Globus pallidus (tissue), 1 donor: ENCODE measurements around the gene ANOS1.
A peak's percentile ranks its signal among the peaks of the same experiment; 100 is the strongest.
"Not testable (repeated sequence)": the region's sequence is repeated elsewhere in the genome, so short reads cannot be mapped to it uniquely, and the experiment has no call there.

Experiments
- DNase-seq: peaks from one replicate; pipeline ENCODE4 v3.0.0-alpha.2; 2015; ENCODE audit warnings: low spot score

Gene ANOS1, protein sequence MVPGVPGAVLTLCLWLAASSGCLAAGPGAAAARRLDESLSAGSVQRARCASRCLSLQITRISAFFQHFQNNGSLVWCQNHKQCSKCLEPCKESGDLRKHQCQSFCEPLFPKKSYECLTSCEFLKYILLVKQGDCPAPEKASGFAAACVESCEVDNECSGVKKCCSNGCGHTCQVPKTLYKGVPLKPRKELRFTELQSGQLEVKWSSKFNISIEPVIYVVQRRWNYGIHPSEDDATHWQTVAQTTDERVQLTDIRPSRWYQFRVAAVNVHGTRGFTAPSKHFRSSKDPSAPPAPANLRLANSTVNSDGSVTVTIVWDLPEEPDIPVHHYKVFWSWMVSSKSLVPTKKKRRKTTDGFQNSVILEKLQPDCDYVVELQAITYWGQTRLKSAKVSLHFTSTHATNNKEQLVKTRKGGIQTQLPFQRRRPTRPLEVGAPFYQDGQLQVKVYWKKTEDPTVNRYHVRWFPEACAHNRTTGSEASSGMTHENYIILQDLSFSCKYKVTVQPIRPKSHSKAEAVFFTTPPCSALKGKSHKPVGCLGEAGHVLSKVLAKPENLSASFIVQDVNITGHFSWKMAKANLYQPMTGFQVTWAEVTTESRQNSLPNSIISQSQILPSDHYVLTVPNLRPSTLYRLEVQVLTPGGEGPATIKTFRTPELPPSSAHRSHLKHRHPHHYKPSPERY

DNA sequence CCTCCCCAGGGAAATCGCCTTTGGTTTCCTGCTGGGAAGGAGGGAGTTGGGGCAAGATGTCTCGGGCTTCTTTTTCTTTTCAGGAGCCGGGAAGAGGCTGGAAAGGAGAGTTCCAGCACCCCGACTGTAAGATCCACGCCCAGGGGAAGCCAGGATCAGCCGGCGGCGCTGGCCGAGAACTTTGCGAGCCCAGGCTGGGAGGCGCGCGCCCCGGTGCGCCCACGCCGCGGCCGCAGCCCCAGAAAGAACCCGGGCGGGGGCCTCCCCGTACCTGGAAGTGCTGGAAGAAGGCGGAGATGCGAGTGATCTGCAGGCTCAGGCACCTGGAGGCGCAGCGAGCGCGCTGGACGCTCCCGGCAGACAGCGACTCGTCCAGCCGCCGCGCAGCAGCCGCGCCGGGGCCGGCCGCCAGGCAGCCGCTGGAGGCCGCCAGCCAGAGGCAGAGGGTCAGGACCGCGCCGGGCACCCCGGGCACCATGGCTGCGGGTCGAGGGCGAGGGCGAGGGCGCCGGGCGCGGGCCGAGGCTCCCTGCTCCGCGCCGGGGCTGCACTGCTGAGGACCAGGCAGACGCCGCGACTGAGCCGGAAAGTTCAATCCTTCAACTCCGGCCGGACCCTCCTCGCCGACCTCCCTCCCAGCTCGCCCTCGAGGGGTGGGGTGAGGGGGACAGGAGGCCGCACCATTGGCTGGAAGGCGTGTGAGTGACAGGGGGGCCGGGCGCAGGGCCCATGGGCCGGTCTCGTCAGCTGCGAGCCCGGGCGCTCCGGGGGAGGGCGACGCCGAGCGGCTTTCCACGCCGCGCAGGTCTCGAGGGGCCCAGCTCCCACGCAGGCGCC is at the start of gene ANOS1:
ANOS1 (minus strand) TSS at position 579 of the 837 bp plus-strand sequence; CDS start at position 478, 101 bp downstream.
- peak; percentile 56 for DNase-seq

DNA sequence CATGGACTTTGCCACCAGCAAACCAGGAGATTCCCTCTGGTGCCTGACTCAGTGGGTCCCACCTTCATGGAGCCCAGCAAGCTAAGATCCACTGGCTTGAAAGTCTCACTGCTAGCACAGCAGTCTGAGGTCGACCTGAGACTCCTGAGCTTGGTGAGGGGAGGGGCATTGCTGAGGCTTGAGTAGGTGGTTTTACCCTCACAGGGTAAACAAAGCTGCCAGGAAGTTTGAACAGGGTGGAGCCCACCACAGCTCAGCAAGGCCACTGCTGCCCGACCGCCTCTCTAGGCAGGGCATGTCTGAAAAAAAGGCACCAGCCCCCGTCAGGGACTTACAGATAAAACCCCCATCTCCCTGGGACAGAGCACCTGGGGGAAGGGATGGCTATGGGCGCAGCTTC is 41.2 kb upstream of the ANOS1 start:
- no peak for DNase-seq

DNA sequence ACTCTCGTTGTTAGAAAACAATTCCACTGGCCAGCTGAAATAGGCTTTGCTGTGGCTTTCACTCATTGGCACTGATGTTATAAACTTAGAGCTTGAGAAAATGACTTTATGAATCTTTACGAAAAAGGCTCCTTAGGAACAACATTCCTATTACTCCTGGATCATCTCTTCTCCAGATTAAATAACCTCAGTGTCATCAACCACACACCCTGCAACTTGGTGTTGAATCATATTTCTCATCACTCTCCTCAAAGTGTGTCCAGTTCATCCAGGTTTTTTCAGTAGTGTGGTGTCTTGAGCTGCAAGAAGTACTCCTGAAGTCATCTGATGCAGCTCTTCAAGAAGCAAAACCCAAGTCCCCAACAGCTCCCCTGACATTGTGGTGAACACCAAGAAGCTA is 28.1 kb upstream of the ANOS1 start:
- DNase-seq: no peak

DNA sequence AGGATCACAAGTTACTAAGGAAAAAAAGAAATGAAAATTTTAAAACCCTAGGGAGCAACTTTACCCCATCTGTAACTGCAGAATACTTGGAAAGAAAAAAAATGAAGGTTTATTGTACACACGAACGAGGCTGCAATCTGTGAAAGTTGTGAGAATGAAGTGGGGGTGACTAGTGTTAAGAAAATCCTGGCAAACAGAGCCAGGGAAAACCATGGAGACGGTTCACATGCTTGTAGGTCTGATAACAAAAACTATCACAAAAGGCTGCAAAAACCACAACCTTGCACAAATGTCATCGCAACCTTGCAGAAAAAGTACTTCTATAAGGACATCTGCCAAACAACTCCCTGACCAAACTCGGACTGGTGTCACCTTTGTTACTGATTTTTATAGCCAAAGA is 26.8 kb upstream of the ANOS1 start:
- DNase-seq: not testable (repeated sequence)

DNA sequence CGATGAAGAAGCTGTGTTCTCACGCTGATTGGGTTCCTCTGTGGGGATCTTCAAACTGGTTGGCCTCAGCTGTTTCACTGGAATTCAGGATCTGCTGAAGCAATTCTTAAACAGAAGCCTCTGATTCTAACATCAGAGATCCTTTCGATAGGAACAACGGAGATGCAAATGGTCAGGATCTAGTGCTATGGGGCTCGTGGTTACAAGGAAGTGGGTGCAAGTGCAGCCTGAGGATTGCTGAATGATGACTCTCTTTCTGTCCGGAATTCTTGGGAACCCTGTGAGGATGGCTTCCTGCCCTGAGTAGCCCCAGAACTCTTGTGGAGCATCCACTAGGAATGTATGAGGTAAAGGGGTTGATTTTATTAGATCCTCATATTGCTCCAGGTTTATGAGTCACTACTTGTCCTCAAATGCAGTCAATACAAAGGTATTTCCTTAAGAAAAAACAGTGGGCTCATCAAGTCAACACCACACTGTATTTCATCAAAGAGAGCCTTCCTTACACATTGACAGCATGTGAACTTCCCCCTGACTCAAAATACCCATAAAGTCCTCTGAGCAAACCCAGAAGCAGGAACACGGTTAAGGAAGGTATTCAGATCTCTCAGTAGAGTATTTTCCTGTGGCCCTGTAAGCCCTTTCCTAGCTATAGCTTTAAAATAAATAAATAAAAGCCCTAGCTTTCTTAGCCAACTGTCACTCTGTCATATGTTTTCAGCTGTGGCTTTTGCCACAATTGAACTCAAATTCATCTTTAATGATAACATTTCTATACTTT is 25.9 kb upstream of the ANOS1 start:
- not testable (repeated sequence) for DNase-seq

DNA sequence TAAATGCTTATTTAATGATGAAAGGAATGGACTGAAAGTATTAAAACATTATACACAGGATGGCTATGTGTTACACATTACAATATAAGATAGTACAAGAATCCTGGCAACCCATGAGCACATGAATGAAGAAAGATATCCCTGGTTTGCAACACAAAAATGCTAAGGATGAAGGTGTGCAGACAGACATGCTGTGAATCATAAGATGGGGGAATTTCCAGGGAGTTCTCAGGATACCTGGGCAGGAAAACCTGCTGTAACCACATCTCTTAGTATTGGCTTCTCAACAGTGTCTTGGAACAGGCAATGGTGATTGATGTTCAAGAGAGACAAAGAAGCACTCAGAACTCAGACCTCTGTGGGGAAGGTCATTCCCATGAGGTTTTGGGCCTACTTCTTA is 23.9 kb upstream of the ANOS1 start:
- no peak for DNase-seq

DNA sequence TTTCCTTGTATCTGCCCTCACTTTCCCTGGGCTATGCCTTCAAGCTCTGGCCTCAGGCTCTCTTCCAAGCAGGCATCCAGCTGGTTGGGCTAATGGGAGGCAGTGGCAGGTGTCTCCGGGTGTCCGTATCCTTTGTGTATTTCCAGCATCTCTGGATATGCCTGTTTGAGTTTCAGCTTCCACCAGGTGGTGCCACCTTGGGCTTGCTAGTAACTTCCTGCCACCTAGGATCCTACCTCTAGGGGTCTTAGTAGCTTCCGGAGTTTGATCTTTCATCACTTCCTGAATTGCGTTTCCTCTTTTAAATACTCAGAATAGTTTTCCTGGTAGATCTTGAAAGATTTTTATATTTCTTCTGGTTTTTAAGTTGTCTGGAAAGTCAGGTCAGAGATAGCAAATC is 23.2 kb upstream of the ANOS1 start:
- no peak for DNase-seq

DNA sequence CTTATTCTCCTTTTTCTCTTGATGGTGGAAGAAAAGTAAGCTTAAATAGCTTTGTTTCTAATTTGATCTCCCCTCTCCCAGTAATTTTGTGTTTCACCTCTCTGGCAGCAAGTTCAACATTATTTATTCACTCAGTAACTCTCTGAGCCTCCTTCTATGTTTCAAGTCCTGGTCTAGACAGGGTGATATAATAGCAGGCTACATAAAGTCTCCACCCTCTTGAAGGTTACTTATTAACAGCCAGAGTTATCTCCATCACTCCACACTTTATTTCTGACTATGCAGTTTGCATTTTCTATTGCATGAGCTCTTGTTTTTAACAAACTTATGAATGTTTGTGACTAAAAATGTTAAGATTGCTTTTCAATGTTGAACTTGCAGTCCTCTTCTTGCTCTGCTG is 17.8 kb upstream of the ANOS1 start:
- DNase-seq: no peak

DNA sequence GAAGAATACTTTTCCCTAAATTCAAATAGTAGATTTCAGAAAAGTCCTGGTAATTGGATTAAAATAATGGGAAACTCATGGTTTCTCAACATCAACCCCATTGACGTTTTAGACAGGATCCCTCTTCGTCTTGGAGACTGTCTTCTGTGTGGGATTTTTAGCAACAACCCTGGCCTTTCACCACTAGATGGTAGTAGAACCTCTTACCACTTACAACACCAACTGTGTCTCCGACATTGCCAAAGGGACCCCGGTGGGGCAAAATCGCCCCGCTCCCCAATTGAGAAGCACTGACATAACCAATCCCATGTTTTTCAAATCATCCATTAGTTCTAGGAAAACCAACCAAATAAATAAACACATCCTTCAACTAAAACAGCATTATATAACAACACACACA is 16.9 kb upstream of the ANOS1 start:
- DNase-seq: no peak

DNA sequence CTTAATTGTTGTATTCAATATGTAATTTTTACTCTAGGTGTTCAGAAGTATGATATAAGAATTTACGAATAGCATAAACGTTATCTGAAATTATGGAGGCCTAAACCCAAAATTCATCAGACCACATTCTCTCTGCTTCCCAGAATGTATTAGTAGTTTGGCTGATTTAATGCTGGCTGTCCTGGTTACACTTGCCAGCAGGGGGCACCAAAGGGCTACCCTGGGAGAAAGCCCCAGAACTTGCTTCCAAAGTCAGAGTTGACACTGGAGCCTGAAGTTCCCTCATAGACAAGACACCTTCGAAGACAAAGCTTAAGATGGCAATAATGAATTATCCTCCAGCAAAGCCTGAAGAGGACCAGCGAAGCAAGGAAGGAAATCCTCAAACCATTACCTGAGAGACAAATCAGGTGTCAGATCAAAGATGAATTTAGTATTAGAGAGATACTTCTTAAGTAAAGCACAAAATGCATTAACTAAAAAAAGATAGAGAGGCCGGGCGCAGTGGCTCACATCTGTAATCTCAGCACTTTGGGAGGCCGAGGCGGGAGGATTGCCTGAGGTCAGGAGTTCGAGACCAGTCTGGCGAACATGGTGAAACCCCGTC is 11.3 kb upstream of the ANOS1 start:
- DNase-seq: no peak

DNA sequence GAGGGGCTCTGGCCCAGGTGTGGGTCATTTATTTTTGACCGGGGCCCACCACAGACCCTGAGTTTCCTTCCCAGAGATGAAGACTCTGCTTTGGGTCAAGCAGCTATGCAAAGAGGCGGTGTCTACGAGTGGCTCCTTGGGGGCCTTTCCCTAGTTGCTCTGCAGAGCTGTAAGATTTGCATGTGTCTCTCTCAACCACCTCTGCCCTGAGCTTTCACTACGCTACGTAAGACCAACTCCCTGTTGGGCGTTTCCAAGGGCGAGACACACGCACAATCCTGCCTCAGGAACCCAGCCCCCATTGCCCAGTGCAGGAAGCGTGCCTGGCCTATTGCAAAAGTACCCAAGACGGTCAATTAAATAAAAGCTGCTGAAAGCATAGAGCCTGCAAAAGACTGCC is 10.0 kb upstream of the ANOS1 start:
- no peak for DNase-seq

DNA sequence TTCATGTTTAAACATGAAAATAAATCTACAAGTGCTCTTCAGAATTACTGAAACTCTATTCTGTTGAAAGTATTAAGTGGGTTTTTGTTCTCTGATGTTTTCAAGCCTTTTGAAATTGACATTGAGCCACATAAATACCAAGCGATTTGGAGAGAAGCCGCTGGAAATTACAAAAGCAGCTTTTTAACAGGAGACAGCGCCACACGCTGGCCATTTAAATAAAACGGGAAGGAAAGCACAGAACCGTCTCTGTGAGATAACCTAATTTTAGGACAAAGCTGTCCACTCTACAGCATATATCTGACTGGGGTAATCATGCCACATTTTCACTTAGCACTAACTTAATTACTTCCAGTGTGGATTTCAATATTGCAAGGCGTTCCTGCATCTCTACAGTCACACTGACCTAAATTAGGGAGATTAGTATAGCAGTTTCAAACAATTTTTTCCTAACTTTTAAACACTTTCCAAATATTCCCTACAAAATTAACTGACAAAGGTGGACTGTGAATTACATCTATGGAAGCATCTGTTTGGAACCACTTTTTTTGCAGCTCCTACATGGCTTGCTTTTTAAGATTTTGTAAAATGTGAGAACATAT is 6.8 kb upstream of the ANOS1 start:
- peak; percentile 39 for DNase-seq

DNA sequence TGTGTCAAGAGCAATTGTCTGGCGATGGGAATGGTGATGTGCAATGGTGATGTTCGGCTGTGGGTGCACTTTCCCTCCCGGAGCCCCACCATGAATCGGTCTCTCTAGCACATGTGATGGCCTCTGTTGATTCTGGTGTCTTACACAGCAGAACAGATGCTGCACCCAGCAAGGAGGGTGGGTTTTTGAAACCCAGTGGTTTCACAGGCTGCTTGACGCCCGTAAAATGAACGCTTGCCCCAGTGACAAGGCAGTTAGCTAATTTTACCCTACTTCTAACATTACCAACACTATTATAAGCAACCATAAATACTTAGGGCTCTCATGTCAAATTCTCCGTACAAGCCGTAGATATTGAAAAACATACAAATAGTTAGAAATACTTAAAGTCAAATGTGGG is 5.9 kb upstream of the ANOS1 start:
- no peak for DNase-seq

DNA sequence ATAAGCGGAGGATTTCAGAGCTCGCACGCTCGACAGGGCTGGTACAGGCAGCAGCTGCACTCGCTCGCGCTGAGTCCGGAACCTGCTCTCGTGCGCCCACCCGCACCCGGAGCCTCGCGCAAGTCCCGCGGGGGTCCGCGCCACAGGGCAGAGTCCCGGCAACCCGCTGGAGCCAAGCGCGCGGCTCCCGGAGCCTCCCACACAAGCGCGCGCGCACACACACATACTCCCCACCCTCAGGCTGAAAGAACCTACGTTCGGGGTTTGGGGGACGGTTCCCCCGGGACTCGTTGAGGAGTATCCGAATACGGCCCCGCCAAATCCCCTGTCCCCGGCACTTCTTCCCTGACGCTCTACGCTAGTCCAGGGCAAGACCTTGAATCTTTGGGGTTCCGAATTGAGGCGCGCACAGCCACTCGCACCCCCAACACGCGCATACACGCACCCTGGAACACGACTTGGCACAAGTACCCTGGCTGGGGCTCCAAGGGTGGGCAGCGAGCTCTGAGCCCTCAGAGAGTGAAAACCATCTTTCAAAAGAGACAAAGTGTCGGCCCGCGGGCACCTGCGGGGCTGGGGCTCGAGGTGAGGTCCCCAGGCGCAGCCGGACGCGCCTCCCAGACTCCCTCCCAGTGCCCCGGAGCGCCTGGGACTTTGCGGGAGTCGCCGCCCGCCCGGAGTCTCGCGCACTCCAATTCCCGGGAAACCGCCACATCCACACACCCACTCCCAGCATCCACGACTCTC is 952 bp downstream of the ANOS1 start:
- no peak for DNase-seq

DNA sequence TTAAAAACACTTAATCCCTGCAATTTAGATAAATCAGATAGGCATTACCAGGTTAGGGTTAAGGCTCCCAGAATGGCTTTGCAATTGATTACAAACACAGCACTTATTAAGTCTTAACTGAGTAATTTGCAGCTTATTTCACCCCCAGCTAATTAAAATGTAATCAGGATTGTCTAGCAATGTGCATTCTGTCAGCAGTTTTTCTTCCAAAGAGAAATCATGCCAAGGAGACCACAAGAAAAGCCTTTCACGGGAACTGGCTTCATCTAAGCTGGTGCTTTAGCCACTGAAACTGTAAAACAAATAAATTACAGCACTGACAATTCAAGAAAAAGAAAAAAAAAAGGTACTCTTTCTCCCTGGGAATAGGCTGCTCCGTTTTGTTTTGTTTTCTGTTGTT is 2.1 kb downstream of the ANOS1 start:
- no peak for DNase-seq

DNA sequence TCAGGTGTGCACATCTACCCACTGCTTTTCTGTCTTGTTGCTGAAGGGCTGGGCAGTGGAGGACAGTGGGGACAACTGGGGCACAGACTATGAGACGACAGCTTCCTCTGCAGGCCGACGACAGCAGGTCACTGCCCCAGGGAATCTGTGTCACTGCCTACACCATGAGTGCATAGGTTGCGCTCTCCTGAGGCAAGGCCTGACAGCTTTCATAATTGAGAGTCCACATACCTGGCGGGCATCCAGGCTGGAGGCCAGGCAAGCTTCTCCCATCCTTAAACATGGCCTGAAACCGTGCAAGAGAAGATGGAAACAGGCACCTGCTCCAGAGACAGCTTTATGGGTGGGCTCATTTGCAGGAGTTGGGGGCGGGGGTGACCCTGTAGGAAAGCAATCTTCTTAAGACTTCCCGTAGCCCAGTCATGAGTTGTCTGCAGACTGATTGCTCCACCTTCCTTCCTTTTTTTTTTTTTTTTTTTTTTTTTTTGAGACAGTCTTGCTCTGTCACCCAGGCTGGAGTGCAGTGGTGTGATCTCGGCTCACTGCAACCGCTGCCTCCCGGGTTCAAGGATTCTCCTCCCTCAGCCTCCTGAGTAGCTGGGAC is 2.9 kb downstream of the ANOS1 start:
- no peak for DNase-seq

DNA sequence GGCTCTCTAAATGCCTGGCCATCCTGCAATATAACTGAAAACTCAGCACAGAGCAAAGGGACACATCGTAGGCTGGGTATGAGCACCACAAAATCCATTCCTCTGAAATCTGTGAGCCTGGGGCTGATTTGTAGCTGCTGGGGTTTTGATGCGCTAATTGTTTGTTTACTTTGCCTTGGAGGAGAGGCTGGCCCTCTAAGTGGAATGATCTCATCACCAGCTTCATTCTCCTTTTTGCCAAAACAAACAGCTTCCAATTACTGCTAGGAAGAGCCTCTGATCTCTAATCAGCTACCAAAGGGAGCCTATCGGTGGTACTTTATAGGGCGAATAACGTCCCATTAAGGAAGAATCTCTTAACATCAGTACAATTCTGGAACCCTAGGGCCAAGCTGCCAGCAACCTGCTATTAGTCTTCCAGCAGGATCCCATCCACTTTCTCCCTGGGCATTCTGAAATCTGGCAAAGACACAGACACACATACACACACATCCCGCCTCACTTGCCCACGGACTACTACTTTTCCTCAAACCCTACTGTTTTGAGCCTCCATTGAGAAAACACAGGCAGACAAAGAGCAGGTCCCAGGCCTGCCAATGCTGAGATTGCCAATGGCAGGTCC is 5.8 kb downstream of the ANOS1 start:
- DNase-seq: no peak

DNA sequence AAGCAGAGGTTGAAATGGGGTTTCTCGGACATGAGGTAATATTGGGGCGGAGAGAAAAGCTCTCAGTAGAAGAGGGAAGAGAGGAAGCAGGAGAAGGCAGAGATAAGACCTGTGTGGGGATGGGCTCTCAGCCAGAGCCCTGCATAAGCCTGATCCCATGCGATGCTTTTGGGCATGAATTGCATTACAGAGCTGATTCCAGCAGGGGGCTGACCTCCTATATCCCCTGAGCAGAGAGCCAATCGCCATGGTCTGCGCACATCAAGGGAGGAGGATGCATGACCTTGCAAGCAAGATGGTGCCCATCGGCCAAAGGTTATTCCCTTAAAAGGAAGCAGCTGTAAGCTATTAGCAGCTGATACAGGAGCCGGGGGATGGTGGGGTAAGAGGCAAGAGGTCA is 7.6 kb downstream of the ANOS1 start:
- no peak for DNase-seq

DNA sequence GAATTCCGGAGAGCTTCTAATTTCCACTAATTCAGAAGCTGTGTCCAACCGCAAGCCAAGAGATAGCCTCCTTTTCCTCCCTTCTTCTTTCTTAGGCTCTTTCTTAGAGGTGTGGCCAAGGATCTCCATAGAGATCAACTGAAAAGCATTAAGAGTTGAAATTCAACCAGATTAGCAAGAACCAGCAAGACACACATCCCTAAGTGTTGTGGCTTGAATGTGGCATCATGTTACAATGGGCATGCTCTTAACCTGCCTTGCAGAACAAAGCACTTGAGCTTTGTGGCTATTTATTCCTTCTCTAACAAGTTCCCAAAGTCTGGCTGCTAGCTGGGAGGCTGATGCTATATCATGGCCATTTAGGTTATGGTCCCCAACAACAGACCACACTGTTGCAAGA is 10.4 kb downstream of the ANOS1 start:
- DNase-seq: no peak
